GM12892 (cell line): ENCODE measurements around the gene SREK1IP1.
"Not testable (repeated sequence)": the region's sequence is repeated elsewhere in the genome, so short reads cannot be mapped to it uniquely, and the experiment has no call there.

Experiments used
- POLR2A ChIP-seq: IDR thresholded peaks from 2 replicates; pipeline ENCODE4 v1.6.1; 2011; ENCODE audit warnings: low read depth, low read length, control low read depth
- POLR2AphosphoS5 ChIP-seq: IDR thresholded peaks from 2 replicates; pipeline ENCODE4 v1.6.1; 2011; ENCODE audit warnings: low read depth, low read length, control low read depth
- TAF1 ChIP-seq: IDR thresholded peaks from 2 replicates; pipeline ENCODE4 v1.6.1; 2011; ENCODE audit warnings: low read depth, mild to moderate bottlenecking, control low read depth, low read length, borderline replicate concordance

GRCh38 chr5:64696414-64696813 is 72.1 kb downstream of the SREK1IP1 start:
- TF ChIP-seq TAF1, POLR2AphosphoS5, POLR2A: not testable (repeated sequence)
